K562 (cell line): ENCODE results near the gene PRKD2. TPM values are rescaled to one million over a fixed set of nuclear protein-coding genes. Genes with fewer than 3 reads are reported as not detected.

Source experiments
- FOXP1 ChIP-seq: sonication (generic); formaldehyde crosslinking; IDR thresholded peaks from 2 replicates; pipeline ENCODE4 v1.8.0; 2022; ENCODE audit warnings: mild to moderate bottlenecking, missing genetic modification reagents
- GABPB1 ChIP-seq: sonication (generic); formaldehyde crosslinking; IDR thresholded peaks from 2 replicates; pipeline ENCODE4 v1.8.0; 2022; ENCODE audit warnings: mild to moderate bottlenecking, missing genetic modification reagents
- HNRNPH1 ChIP-seq: fragments of 200-400 bp; formaldehyde crosslinking; optimal IDR thresholded peaks from 2 replicates; pipeline ENCODE3; 2017; ENCODE audit warnings: low read depth, mild to moderate bottlenecking, low read length, moderate library complexity
- MNT ChIP-seq, 2 experiments: fragments of 450-650 bp; conservative IDR thresholded peaks; 2 replicates each; pipeline ENCODE4 v1.6.1; 2017; ENCODE audit warnings: mild to moderate bottlenecking in 2 of 2, moderate library complexity in 2 of 2
- NCOA4 ChIP-seq: fragments of 450-650 bp; IDR thresholded peaks from 2 replicates; pipeline ENCODE4 v1.6.1; 2018; ENCODE audit warnings: mild to moderate bottlenecking; ENCODE audit not compliant: partially characterized antibody
- PHF8 ChIP-seq: fragments of 200-600 bp; sonication (generic); IDR thresholded peaks from 2 replicates; pipeline ENCODE4 v1.6.1; 2012; ENCODE audit warnings: mixed run types, mild to moderate bottlenecking, inconsistent platforms, low read length, moderate library complexity, borderline replicate concordance
- POLR2H ChIP-seq: IDR thresholded peaks from 2 replicates; pipeline ENCODE4 v1.6.1; 2016; ENCODE audit warnings: missing genetic modification characterization, low read depth, mild to moderate bottlenecking, control low read depth, missing compliant biosample characterization, moderate library complexity
- RCOR1 ChIP-seq, 2 experiments: IDR thresholded peaks; 2 replicates each; pipeline ENCODE4 v1.6.1; 2012; ENCODE audit warnings: low read depth in 2 of 2, low read length in 2 of 2, borderline replicate concordance in 1 of 2, improper control_type of control experiment in 1 of 2
- SRSF7 ChIP-seq: fragments of 200-400 bp; formaldehyde crosslinking; optimal IDR thresholded peaks from 2 replicates; pipeline ENCODE3; 2017; ENCODE audit warnings: mild to moderate bottlenecking, low read depth, low read length
- STAT6 ChIP-seq: sonication (generic); formaldehyde crosslinking; IDR thresholded peaks from 2 replicates; pipeline ENCODE4 v1.8.1; 2023; ENCODE audit warnings: mild to moderate bottlenecking, missing genetic modification reagents
- TOE1 ChIP-seq, 2 experiments: fragments of 450-650 bp in 1 of 2; sonication (generic) in 1 of 2; formaldehyde crosslinking in 1 of 2; IDR thresholded peaks; 2 replicates each; pipeline versions ENCODE4 v1.7.1 to v1.8.0; 2016 to 2022; ENCODE audit warnings: borderline replicate concordance in 2 of 2, mild to moderate bottlenecking in 2 of 2, antibody characterized with exemption in 1 of 2, inconsistent platforms in 1 of 2, low read depth in 1 of 2, missing genetic modification reagents in 1 of 2, moderate library complexity in 1 of 2
- ZBTB33 ChIP-seq: sonication (generic); formaldehyde crosslinking; IDR thresholded peaks from 2 replicates; pipeline ENCODE4 v1.8.1; 2023; ENCODE audit warnings: mild to moderate bottlenecking, missing genetic modification reagents
- ZNF124 ChIP-seq: sonication (generic); formaldehyde crosslinking; IDR thresholded peaks from 2 replicates; pipeline ENCODE4 v1.8.1; 2022; ENCODE audit warnings: missing genetic modification reagents
- ZNF431 ChIP-seq: sonication (generic); formaldehyde crosslinking; IDR thresholded peaks from 2 replicates; pipeline ENCODE4 v1.8.0; 2022; ENCODE audit warnings: mild to moderate bottlenecking, missing genetic modification reagents
- ZNF639 ChIP-seq, 2 experiments: fragments of 200-800 bp in 1 of 2; sonication (Bioruptor generic) in 1 of 2; sonication (generic) in 1 of 2; formaldehyde crosslinking in 1 of 2; IDR thresholded peaks in 1 of 2; conservative IDR thresholded peaks in 1 of 2; 2 replicates each; pipeline versions ENCODE4 v1.5.0 to v1.6.1; 2016 to 2020; ENCODE audit warnings: missing compliant biosample characterization in 1 of 2, missing genetic modification characterization in 1 of 2, missing genetic modification reagents in 1 of 2
- ZNF696 ChIP-seq: fragments of 250-450 bp; sonication (Bioruptor Pico); conservative IDR thresholded peaks from 2 replicates; pipeline ENCODE4 v1.4.0; 2020; ENCODE audit warnings: mild to moderate bottlenecking, moderate library complexity
- ZNF76 ChIP-seq: fragments of 250-450 bp; sonication (Bioruptor Pico); IDR thresholded peaks from 2 replicates; pipeline ENCODE4 v1.4.0; 2020; ENCODE audit warnings: mild to moderate bottlenecking, moderate library complexity, borderline replicate concordance
- ZNF778 ChIP-seq: fragments of 450-650 bp; formaldehyde crosslinking; IDR thresholded peaks from 2 replicates; pipeline ENCODE4 v1.4.0; 2020; ENCODE audit warnings: mild to moderate bottlenecking, moderate library complexity
- polyA plus RNA-seq, 8 experiments: library from polyadenylated mRNA; depleted of rRNA in 4 of 8; stranded (reverse) in 5 of 8; unstranded in 3 of 8; fragments of >200 nt; fragmentation: Nextera tagmentation in 2 of 8; fragmentation: Illumina TruSeq in 1 of 8; extraction: Ambion mirVana in 2 of 8; extraction: Trizol in 1 of 8; gene quantifications; 2 replicates each; pipeline versions ENCODE4 v1.2.1 to v1.2.3, GENCODE V29; 2011 to 2014; ENCODE audit warnings: inconsistent platforms in 1 of 8, missing spikeins in 1 of 8
- total RNA-seq, 7 experiments: library from RNA; depleted of rRNA in 6 of 7; stranded (reverse); fragments of >200 nt in 6 of 7; fragmentation: Illumina TruSeq in 2 of 7; extraction: Trizol in 2 of 7; gene quantifications; 2 replicates each; pipeline versions ENCODE4 v1.2.1 to v1.2.3, GENCODE V29; 2011 to 2021; ENCODE audit warnings: low replicate concordance in 1 of 7

PRKD2 gene
- total and polyA plus RNA-seq, 9 of the 15 experiments (the other 6 are each of a cell fraction or from before 2014, with no cell fraction given) = 1.8 to 60.0 (median 15.0) TPM

GRCh38 chr19:46745521-46746280 lies 28.8 kb upstream of the PRKD2 start, which contains the start of gene FKRP (continued):
- TF ChIP-seq NCOA4 (no peak), HNRNPH1 (no peak), TOE1 (IDR thresholded peaks at IDR 0.05; ENCODE audit: borderline replicate concordance) (no peak), TOE1 (CRISPR knock-in tag; IDR thresholded peaks at IDR 0.05; ENCODE audit: borderline replicate concordance, low read depth) (no peak), MNT (conservative IDR thresholded peaks at IDR 0.05) (peak in 1 of 2 experiments; percentile 23; a peak in 1 of 4 replicates), ZNF778 (CRISPR knock-in tag) (no peak), ZNF639 (CRISPR knock-in tag; conservative IDR thresholded peaks at IDR 0.05 in 1 of 2, IDR thresholded peaks at IDR 0.05 in 1 of 2) (0 out of 4 replicates have a peak, but pooled peaks of 1 of the 2 experiments have one; percentile 54), GABPB1 (no peak), PHF8 (peak; percentile 81; the same call in 1 of the 2 replicates), ZNF696 (CRISPR knock-in tag) (no peak), ZBTB33 (CRISPR knock-in tag) (no peak), STAT6 (CRISPR knock-in tag) (no peak), SRSF7 (no peak), ZNF76 (CRISPR knock-in tag) (peak; percentile 59; the same call in 1 of the 2 replicates), POLR2H (tag) (peak; percentile 51; the same call in 1 of the 2 replicates), FOXP1 (CRISPR knock-in tag) (0 out of 2 replicates have a peak, but pooled peaks have one; percentile 46), RCOR1 (IDR thresholded peaks at IDR 0.05; ENCODE audit: borderline replicate concordance in 1 of 2, low read depth in 2 of 2, low read length in 2 of 2) (no peak), ZNF124 (CRISPR knock-in tag) (no peak), ZNF431 (no peak)
